DND-41 (cell line): ENCODE data around the gene SON.

Experiments used
- ATAC-seq: fragments of 200-7000 bp; cut with Tn5 transposase; 3 replicates; pipeline ENCODE4 v1.9.1; 2021; ENCODE audit warnings: low read depth; ENCODE audit not compliant: insufficient read depth
- DNase-seq: peaks from one replicate; pipeline ENCODE4 v3.0.0-alpha.2; 2020
- H2AFZ ChIP-seq: 2 replicates; pipeline ENCODE4 v1.6.0; 2012; ENCODE audit warnings: low read depth, low read length
- H3K27ac ChIP-seq: 2 replicates; pipeline ENCODE4 v1.5.1; 2012; ENCODE audit warnings: low read length, inconsistent platforms
- H3K27me3 ChIP-seq: fragments of 200-600 bp; sonication (generic); 2 replicates; pipeline ENCODE4 v1.6.0; 2012; ENCODE audit warnings: low read length, mild to moderate bottlenecking, inconsistent platforms; ENCODE audit not compliant: insufficient read depth, poor library complexity
- H3K36me3 ChIP-seq: 2 replicates; pipeline ENCODE4 v1.5.1; 2012; ENCODE audit warnings: low read length, inconsistent platforms; ENCODE audit not compliant: insufficient read depth
- H3K4me1 ChIP-seq: 2 replicates; pipeline ENCODE4 v1.5.1; 2012; ENCODE audit warnings: mild to moderate bottlenecking, low read length; ENCODE audit not compliant: insufficient read depth
- H3K4me2 ChIP-seq: 2 replicates; pipeline ENCODE4 v1.6.0; 2012; ENCODE audit warnings: mild to moderate bottlenecking, moderate library complexity, low read length, inconsistent platforms; ENCODE audit not compliant: insufficient read depth
- H3K4me3 ChIP-seq, 2 experiments: fragments of 200-600 bp in 1 of 2; shearing (Covaris generic) in 1 of 2; 2 replicates each; pipeline ENCODE4 v1.5.1; 2012 to 2016; ENCODE audit warnings: inconsistent platforms in 2 of 2, low read length in 2 of 2, mild to moderate bottlenecking in 2 of 2, low read depth in 1 of 2, moderate library complexity in 1 of 2
- H3K79me2 ChIP-seq: 2 replicates; pipeline ENCODE4 v1.6.0; 2012; ENCODE audit warnings: low read length, inconsistent platforms; ENCODE audit not compliant: insufficient read depth
- H3K9ac ChIP-seq: 2 replicates; pipeline ENCODE4 v1.6.0; 2012; ENCODE audit warnings: low read depth, mild to moderate bottlenecking, inconsistent platforms, low read length, moderate library complexity
- H3K9me3 ChIP-seq: 2 replicates; pipeline ENCODE4 v1.5.1; 2012; ENCODE audit warnings: low read length, moderate library complexity, mild to moderate bottlenecking, inconsistent platforms; ENCODE audit not compliant: insufficient read depth, severe bottlenecking
- H4K20me1 ChIP-seq: 2 replicates; pipeline ENCODE4 v1.6.0; 2012; ENCODE audit warnings: low read length; ENCODE audit not compliant: insufficient read depth
- EZH2 ChIP-seq: IDR thresholded peaks from 3 replicates; pipeline ENCODE4 v1.6.1; 2012; ENCODE audit warnings: borderline replicate concordance, low read depth, mild to moderate bottlenecking, moderate library complexity, low read length, inconsistent platforms; ENCODE audit not compliant: severe bottlenecking
- TF ChIP-seq, protein P1 (sequence below): IDR thresholded peaks from 2 replicates; pipeline ENCODE4 v1.5.1; 2012; ENCODE audit warnings: borderline replicate concordance, low read length, moderate library complexity, mild to moderate bottlenecking; ENCODE audit not compliant: poor library complexity, severe bottlenecking; ENCODE audit errors: extremely low read depth

The SON gene

DNA sequence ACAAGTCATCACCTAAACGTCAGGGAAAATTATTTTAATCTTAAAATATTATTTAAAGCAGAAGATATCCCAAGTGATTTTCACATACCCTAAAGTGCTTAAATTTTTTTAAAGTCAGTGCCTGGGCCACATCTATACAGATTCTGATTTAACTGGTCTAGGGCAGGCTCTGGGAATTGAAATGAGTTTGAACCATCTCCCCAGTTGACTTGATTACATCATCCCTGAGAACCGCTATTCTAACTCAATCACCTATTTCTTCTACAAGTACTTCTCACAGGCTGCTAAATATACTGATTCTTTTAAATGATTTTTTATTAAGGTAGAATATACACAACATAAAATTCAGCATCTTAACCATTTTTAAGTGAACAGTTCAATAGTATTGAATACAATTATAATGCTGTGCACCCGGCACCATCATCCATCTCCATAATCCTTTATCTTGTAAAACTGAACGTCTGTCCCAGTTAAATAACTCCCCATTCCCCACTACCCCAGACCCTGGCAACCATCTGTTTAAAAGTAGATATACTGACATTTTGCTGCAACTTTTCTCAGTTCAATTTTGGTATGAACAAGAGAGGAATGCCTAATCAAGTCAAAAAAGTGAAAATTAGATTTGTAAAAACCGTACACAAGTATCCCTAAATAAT lies 20.4 kb upstream of the SON start:
- no peaks in the 10 kb centered on the region for H3K79me2 ChIP-seq
- no peaks in the 10 kb centered on the region for H4K20me1 ChIP-seq
- DNase-seq (no peak), ATAC-seq (no peak)
- no peak overlapping the region for H3K4me3 ChIP-seq
- H3K9me3 ChIP-seq = no peaks in the 10 kb centered on the region
- no peak overlapping the region for H3K9ac ChIP-seq
- H2AFZ ChIP-seq = no peak overlapping the region
- H3K27ac ChIP-seq = no peak overlapping the region
- peaks cover 77% of the 10 kb centered on the region for H3K36me3 ChIP-seq
- H3K4me2 ChIP-seq = no peak overlapping the region
- no peaks in the 10 kb centered on the region for H3K4me1 ChIP-seq
- no peaks in the 10 kb centered on the region for H3K27me3 ChIP-seq
- TF ChIP-seq, protein P1, sequence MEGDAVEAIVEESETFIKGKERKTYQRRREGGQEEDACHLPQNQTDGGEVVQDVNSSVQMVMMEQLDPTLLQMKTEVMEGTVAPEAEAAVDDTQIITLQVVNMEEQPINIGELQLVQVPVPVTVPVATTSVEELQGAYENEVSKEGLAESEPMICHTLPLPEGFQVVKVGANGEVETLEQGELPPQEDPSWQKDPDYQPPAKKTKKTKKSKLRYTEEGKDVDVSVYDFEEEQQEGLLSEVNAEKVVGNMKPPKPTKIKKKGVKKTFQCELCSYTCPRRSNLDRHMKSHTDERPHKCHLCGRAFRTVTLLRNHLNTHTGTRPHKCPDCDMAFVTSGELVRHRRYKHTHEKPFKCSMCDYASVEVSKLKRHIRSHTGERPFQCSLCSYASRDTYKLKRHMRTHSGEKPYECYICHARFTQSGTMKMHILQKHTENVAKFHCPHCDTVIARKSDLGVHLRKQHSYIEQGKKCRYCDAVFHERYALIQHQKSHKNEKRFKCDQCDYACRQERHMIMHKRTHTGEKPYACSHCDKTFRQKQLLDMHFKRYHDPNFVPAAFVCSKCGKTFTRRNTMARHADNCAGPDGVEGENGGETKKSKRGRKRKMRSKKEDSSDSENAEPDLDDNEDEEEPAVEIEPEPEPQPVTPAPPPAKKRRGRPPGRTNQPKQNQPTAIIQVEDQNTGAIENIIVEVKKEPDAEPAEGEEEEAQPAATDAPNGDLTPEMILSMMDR = no peak
- TF ChIP-seq EZH2 = no peak

DNA sequence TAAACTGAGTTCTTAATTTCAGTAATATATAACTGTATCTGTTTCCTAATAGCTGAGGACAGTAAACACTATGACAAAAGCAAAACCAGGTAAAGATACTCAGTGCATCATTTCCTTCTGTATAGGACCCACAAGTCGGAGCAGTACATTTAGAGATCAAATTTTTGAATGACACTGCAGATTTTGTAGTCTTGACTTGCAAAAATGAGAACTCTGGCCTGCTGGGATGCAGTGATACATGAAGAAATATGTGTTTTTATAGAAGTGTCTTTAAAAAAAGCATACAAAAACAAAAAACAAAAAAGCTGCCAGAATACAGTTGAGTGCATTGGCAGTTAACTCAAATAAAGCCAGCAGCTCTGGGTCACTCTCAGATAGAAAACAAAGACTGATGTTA lies 19.9 kb upstream of the SON start:
- Histone ChIP-seq H3K9ac (no peak overlapping the region), H3K27ac (no peak overlapping the region), H3K36me3 (peaks cover 77% of the 10 kb centered on the region), H3K4me2 (no peak overlapping the region), H2AFZ (no peak overlapping the region), H3K4me1 (no peaks in the 10 kb centered on the region), H4K20me1 (no peaks in the 10 kb centered on the region), H3K9me3 (no peaks in the 10 kb centered on the region), H3K79me2 (no peaks in the 10 kb centered on the region), H3K27me3 (no peaks in the 10 kb centered on the region), H3K4me3 (no peak overlapping the region)
- TF ChIP-seq EZH2 = no peak
- TF ChIP-seq, protein P1 = no peak
- DNase-seq (no peak), ATAC-seq (no peak)

DNA sequence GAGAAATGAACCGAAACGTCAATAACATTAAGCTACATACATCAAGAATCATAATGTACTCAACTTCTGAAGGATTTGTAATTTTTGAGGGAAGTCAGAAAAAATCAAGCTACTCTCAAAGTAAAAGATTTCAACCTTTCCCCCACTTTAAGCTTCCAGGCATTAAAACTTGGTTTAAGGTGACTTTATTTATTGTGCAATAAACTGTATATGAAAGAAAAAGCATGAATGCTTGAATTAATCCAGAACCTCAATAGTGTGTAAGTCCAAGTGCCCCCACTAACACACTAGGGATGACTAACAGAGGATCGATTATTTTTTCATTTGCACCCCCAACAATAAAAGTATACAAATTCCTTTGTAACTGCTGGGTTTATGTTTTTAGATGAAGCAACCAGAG lies 11.8 kb upstream of the SON start:
- no peak overlapping the region for H3K4me2 ChIP-seq
- ATAC-seq (no peak), DNase-seq (no peak)
- peaks cover 9% of the 10 kb centered on the region; the same call in 1 of the 2 replicates for H3K79me2 ChIP-seq
- no peak overlapping the region for H3K9ac ChIP-seq
- H4K20me1 ChIP-seq = no peaks in the 10 kb centered on the region
- H3K36me3 ChIP-seq = peaks cover 96% of the 10 kb centered on the region
- H3K9me3 ChIP-seq = no peaks in the 10 kb centered on the region
- H3K4me1 ChIP-seq = no peaks in the 10 kb centered on the region
- H3K27ac ChIP-seq = no peak overlapping the region
- no peak overlapping the region for H2AFZ ChIP-seq
- H3K27me3 ChIP-seq = no peaks in the 10 kb centered on the region
- TF ChIP-seq, protein P1 = no peak
- no peak for TF ChIP-seq EZH2
- H3K4me3 ChIP-seq = no peak overlapping the region
